Stimulated activated CD4-positive, alpha-beta T cell treated with anti-CD3 and anti-CD28 coated beads, Interleukin-2, amount 100 ng/mL, for 48 hours (primary cell): ENCODE results near the gene PCDHGA7.
"Not testable (repeated sequence)": the region's sequence is repeated elsewhere in the genome, so short reads cannot be mapped to it uniquely, and the experiment has no call there.

Experiments
- DNase-seq, 2 donors: peaks; one replicate each; pipeline ENCODE4 v3.0.0-alpha.2; 2020

Gene PCDHGA7

DNA sequence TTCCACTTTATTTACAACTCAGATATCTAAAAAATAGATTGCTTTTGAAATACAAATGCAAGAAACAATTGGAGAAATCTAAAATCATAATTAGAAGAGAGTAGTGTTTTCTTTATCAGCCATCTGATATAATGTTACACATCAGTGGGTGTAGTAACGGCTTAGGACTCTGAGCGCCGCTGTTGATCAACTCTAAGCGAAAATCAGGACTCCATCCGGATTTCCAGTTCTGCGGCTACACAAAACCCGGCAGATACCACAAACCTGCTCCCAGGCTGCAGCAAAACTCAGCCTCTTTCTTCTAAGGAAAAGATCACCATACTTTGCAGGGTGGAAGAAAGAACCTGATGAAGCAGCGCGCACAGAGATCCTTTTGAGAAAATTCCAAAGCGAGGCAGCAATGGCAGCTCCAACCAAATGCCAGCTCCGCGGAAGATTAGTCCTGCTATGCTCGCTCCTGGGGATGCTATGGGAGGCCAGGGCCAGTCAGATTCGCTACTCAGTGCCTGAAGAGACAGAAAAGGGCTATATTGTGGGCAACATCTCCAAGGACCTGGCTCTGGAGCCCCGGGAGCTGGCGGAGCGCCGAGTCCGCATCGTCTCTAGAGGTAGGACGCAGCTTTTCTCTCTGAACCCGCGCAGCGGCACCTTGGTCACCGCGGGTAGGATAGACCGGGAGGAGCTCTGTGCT is 20.2 kb downstream of the PCDHGA7 start, which contains the start of gene PCDHGA9:
Gene PCDHGA9, plus strand, starts transcription at position 226 of the 691 bp plus-strand sequence. Its CDS starts 175 bp downstream, at position 401.
- no peak for DNase-seq

DNA sequence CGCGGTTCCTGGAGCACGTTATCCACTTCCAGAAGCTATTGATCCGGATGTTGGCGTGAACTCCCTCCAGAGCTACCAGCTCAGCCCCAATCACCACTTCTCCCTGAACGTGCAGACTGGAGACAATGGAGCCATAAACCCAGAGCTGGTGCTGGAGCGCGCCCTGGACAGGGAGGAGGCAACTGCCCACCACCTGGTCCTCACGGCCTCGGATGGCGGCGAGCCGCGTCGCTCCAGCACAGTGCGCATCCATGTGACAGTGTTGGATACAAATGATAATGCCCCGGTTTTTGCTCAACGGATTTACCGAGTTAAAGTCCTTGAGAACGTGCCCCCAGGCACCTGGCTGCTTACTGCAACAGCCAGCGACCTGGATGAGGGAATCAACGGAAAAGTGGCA is 20.8 kb downstream of the PCDHGA7 start:
- no peak for DNase-seq

DNA sequence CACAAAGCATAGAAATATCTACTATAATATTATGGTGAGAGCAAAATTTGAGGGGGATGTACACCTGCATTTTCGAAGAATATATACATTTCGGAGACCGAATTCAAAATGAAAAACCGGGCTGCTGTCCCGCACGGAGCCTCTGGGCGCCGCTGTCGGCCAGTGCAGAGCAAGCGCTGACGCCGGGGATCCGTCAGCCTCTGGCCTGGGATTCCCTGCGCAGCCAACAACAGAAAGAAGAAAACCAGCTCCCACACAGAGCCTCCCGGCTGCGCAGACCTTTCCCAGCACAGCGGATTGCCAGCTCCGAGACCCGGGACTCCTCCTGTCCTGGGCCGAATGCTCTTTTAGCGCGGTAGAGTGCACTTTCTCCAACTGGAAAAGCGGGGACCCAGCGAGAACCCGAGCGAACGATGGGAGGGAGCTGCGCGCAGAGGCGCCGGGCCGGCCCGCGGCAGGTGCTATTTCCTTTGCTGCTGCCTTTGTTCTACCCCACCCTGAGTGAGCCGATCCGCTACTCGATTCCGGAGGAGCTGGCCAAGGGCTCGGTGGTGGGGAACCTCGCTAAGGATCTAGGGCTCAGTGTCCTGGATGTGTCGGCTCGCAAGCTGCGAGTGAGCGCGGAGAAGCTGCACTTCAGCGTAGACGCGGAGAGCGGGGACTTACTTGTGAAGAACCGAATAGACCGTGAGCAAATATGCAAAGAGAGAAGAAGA is 25.4 kb downstream of the PCDHGA7 start, which contains the start of gene PCDHGB6:
Gene PCDHGB6, plus strand, starts transcription at position 232 of the 716 bp plus-strand sequence. Its CDS starts 182 bp downstream, at position 414.
- not testable (repeated sequence) for DNase-seq

DNA sequence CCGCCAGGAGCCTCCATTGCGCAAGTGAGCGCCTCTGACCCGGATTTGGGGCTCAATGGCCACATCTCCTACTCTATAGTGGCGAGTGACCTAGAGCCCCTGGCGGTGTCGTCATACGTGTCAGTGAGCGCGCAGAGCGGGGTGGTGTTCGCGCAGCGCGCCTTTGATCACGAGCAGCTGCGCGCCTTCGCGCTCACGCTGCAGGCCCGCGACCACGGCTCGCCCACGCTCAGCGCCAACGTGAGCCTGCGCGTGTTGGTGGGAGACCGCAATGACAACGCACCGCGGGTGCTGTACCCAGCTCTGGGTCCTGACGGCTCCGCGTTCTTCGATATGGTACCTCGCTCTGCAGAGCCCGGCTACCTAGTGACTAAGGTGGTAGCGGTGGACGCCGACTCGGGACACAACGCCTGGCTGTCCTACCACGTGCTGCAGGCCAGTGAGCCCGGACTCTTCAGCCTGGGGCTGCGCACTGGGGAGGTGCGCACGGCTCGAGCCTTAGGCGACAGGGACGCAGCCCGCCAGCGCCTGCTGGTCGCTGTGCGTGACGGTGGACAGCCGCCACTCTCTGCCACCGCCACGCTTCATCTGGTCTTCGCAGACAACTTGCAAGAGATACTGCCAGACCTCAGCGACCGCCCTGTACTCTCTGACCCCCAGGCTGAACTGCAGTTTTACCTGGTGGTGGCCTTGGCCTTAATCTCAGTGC is 27.2 kb downstream of the PCDHGA7 start:
- no peak for DNase-seq

DNA sequence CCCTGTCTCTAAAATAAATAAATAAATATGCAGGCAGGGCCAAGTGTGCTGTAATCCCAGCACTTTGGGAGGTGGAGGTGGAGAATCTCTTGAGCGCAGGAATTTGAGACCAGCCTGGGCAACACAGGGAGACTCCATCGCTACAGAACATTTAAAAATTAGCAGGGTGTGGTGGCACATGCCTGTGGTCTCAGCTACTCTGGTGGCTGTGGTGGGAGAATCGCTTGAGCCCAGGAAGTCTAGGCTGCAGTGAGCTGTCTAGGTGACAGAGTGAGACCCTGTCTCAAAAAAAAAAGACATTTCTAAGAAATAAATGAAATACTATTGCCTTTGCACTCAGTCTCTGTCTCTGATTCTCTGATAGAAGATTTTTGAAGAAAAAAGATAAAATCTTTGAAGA is 29.0 kb downstream of the PCDHGA7 start:
- no peak for DNase-seq

DNA sequence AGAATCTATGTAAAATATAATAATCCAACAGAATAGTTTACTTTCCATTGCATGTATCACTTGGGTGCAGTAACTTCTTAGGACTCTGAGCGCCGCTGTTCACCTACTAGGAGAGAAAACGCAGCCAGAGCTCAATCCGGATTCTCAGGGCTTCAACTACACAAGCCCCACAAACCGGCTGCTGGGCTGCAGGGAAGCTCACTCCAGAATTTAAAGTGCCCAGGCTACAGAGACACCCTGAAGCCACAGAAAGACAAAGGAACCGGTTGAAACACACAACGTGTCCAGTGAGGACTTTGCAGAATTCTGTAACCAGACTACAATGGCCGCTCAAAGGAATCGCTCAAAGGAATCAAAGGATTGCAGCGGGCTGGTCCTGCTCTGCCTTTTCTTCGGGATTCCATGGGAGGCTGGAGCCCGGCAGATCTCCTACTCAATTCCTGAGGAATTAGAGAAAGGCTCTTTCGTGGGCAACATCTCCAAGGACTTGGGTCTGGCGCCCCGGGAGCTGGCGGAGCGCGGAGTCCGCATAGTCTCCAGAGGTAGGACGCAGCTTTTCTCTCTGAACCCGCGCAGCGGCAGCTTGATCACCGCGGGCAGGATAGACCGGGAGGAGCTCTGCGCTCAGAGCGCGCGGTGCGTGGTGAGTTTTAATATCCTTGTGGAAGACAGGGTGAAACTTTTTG is 30.5 kb downstream of the PCDHGA7 start, which contains the start of gene PCDHGA10:
Gene PCDHGA10, plus strand, starts transcription at position 134 of the 686 bp plus-strand sequence. Its CDS starts 189 bp downstream, at position 323.
- peak; percentile 39 to 41 for DNase-seq

DNA sequence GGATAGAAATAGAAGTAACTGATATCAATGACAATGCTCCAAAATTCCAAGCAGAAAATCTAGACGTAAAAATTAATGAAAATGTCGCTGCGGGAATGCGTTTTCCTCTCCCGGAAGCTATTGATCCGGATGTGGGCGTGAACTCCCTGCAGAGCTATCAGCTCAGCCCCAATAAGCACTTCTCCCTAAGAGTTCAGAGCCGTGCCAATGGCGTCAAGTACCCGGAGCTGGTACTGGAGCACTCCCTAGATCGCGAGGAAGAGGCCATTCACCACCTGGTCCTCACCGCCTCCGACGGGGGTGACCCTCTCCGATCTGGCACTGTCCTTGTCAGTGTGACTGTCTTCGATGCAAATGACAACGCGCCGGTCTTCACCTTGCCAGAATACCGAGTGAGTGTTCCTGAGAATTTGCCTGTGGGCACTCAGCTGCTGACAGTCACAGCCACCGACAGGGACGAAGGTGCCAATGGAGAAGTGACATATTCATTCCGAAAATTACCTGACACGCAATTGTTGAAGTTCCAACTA is 31.1 kb downstream of the PCDHGA7 start:
- DNase-seq: no peak

DNA sequence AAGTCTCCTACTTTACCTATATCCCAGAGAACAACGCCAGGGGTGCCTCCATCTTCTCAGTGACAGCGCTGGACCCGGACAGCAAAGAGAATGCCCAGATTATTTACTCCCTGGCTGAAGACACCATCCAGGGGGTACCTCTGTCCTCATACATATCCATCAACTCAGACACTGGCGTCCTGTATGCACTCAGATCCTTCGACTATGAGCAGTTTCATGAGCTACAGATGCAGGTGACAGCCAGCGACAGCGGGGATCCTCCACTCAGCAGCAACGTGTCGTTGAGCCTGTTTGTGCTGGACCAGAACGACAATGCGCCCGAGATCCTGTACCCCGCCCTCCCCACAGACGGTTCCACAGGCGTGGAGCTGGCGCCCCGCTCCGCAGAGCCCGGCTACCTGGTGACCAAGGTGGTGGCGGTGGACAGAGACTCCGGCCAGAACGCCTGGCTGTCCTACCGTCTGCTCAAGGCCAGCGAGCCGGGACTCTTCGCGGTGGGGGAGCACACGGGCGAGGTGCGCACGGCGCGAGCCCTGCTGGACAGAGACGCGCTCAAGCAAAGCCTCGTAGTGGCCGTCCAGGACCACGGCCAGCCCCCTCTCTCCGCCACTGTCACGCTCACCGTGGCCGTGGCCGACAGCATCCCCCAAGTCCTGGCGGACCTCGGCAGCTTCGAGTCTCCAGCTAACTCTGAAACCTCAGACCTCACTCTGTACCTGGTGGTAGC is 32.2 kb downstream of the PCDHGA7 start:
- not testable (repeated sequence) for DNase-seq

DNA sequence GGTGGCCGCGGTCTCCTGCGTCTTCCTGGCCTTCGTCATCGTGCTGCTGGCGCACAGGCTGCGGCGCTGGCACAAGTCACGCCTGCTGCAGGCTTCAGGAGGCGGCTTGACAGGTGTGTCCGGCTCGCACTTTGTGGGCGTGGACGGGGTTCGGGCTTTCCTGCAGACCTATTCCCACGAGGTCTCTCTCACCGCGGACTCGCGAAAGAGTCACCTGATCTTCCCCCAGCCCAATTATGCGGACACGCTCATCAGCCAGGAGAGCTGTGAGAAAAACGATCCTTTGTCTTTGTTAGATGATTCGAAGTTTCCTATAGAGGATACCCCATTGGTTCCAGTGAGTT is 32.7 kb downstream of the PCDHGA7 start:
- DNase-seq: not testable (repeated sequence)

DNA sequence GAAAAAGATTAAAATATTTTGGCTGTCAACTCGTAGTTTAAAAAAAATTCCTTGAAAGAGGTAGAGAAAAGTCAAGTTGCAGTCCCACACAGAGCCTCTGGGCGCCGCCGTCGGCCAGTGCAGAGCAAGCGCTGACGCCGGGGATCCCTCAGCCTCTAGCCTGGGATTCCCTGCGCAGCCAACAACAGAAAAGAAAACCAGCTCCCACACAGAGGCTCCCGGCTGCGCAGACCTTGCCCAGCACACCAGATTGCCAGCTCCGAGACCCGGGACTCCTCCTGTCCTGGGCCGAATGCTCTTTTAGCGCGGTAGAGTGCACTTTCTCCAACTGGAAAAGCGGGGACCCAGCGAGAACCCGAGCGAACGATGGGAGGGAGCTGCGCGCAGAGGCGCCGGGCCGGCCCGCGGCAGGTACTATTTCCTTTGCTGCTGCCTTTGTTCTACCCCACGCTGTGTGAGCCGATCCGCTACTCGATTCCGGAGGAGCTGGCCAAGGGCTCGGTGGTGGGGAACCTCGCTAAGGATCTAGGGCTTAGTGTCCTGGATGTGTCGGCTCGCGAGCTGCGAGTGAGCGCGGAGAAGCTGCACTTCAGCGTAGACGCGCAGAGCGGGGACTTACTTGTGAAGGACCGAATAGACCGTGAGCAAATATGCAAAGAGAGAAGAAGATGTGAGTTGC is 35.1 kb downstream of the PCDHGA7 start, which contains the start of gene PCDHGB7:
Gene PCDHGB7, plus strand, starts transcription at position 184 of the 679 bp plus-strand sequence. Its CDS starts 183 bp downstream, at position 367.
- peak; percentile 49 to 50 for DNase-seq

DNA sequence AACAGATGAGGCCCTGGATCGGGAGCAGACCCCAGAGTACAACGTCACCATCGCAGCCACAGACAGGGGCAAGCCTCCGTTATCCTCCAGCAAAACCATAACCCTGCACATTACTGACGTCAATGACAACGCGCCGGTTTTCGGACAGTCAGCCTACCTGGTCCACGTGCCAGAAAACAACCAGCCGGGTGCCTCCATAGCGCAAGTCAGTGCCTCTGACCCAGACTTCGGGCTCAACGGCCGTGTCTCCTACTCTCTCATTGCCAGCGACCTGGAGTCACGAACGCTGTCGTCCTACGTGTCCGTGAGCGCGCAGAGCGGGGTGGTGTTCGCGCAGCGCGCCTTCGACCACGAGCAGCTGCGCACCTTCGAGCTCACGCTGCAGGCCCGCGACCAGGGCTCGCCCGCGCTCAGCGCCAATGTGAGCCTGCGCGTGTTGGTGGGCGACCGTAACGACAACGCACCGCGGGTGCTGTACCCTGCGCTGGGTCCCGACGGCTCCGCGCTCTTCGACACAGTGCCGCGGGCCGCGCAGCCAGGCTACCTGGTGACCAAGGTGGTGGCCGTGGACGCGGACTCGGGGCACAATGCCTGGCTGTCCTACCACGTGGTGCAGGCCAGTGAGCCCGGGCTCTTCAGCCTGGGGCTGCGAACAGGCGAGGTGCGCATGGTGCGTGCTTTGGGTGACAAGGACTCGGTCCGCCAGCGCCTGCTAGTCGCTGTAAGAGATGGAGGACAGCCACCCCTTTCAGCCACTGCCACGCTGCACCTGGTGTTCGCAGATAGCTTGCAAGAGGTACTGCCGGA is 36.7 kb downstream of the PCDHGA7 start:
- DNase-seq: no peak

DNA sequence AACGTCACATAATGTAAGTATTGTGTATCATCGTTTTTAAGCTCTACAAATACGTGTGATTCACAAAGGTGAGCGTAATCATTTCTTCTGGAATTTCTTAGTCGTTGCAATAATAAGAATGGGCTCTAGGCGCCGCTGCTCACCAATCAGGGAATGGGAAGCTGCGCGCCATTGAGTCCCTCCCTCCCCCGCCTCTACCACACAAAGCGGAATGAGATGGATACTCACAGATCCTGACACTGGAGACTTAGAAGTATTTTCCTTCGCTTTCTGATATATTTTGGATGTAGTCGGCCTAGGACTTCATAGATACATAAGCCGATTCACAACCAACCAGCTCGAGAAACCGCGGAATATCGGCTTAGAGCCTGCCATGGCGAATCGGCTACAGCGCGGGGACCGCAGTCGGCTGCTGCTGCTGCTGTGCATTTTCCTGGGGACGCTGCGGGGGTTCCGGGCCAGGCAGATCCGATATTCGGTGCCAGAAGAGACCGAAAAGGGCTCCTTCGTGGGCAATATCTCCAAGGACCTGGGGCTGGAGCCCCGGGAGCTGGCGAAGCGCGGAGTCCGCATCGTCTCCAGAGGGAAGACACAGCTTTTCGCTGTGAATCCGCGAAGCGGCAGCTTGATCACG is 38.4 kb downstream of the PCDHGA7 start, which contains the start of gene PCDHGA11:
Gene PCDHGA11, plus strand, starts transcription at position 197 of the 634 bp plus-strand sequence. Its CDS starts 177 bp downstream, at position 374.
- peak; percentile 50 to 54 for DNase-seq

DNA sequence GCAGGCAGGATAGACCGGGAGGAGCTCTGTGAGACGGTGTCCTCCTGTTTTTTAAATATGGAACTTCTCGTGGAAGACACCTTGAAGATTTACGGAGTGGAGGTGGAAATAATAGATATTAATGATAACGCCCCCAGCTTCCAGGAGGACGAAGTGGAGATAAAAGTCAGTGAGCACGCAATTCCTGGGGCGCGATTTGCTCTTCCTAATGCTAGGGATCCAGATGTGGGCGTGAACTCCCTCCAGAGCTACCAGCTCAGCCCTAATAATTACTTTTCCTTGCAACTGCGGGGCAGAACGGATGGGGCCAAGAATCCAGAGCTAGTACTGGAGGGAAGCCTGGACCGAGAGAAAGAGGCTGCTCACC is 38.9 kb downstream of the PCDHGA7 start:
- no peak for DNase-seq

DNA sequence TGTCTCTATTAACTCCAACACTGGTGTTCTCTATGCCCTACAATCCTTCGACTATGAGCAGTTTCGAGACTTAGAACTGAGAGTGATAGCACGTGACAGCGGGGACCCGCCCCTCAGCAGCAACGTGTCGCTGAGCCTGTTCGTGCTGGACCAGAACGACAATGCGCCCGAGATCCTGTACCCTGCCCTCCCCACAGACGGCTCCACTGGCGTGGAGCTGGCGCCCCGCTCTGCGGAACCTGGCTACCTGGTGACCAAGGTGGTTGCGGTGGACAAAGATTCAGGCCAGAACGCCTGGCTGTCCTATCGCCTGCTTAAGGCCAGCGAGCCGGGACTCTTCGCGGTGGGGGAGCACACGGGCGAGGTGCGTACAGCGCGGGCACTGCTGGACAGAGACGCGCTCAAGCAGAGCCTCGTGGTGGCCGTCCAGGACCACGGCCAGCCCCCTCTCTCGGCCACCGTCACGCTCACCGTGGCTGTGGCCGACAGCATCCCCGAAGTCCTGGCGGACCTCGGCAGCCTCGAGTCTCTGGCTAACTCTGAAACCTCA is 40.3 kb downstream of the PCDHGA7 start:
- DNase-seq: no peak

DNA sequence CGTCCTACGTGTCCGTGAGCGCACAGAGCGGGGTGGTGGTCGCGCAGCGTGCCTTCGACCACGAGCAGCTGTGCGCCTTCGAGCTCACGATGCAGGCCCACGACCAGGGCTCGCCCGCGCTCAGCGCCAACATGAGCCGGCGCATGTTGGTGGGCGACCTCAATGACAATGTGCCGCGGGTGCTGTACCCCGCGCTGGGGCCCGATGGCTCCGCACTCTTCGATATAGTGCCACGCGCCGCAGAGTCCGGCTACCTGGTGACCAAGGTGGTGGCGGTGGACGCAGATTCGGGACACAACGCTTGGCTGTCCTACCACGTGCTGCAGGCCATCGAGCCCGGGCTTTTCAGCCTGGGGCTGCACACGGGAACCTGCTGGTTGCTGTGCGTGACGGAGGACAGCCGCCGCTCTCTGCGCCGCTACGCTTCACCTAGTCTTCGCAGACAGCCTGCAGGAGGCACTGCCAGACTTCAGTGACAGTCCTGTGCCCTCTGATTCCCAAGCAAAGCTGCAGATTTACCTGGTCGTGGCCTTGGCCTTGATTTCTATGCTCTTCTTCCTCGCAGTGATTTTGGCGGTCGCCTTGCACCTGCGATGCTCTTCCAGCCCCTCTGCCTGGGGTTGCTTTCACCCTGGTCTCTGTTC is 45.4 kb downstream of the PCDHGA7 start:
- DNase-seq: no peak

DNA sequence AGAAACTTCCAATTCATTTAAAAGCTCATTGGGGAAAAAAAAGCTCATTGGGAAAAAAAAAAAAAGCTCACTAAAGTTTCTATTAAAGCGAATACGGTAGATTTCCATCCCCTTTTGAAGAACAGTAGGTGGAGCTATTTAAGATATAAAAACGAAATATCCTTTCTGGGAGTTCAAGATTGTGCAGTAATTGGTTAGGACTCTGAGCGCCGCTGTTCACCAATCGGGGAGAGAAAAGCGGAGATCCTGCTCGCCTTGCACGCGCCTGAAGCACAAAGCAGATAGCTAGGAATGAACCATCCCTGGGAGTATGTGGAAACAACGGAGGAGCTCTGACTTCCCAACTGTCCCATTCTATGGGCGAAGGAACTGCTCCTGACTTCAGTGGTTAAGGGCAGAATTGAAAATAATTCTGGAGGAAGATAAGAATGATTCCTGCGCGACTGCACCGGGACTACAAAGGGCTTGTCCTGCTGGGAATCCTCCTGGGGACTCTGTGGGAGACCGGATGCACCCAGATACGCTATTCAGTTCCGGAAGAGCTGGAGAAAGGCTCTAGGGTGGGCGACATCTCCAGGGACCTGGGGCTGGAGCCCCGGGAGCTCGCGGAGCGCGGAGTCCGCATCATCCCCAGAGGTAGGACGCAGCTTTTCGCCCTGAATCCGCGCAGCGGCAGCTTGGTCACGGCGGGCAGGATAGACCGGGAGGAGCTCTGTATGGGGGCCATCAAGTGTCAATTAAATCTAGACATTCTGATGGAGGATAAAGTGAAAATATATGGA is 48.0 kb downstream of the PCDHGA7 start, which contains the start of gene PCDHGA12:
Gene PCDHGA12, plus strand, starts transcription at position 176 of the 782 bp plus-strand sequence. Its CDS starts 253 bp downstream, at position 429.
- DNase-seq: no peak

DNA sequence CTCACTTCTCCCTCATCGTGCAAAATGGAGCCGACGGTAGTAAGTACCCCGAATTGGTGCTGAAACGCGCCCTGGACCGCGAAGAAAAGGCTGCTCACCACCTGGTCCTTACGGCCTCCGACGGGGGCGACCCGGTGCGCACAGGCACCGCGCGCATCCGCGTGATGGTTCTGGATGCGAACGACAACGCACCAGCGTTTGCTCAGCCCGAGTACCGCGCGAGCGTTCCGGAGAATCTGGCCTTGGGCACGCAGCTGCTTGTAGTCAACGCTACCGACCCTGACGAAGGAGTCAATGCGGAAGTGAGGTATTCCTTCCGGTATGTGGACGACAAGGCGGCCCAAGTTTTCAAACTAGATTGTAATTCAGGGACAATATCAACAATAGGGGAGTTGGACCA is 48.7 kb downstream of the PCDHGA7 start:
- DNase-seq: no peak

DNA sequence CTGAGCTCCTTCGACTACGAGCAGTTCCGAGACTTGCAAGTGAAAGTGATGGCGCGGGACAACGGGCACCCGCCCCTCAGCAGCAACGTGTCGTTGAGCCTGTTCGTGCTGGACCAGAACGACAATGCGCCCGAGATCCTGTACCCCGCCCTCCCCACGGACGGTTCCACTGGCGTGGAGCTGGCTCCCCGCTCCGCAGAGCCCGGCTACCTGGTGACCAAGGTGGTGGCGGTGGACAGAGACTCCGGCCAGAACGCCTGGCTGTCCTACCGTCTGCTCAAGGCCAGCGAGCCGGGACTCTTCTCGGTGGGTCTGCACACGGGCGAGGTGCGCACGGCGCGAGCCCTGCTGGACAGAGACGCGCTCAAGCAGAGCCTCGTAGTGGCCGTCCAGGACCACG is 49.8 kb downstream of the PCDHGA7 start:
- not testable (repeated sequence) for DNase-seq
